C4-2B (cell line): ENCODE results near the gene VEGFD.

ENCODE experiments used
- CTCF ChIP-seq: fragments of 450-650 bp; conservative IDR thresholded peaks from 2 replicates; pipeline ENCODE4 v1.5.1; 2017; ENCODE audit warnings: mild to moderate bottlenecking
- ZFX ChIP-seq: fragments of 450-650 bp; IDR thresholded peaks from 2 replicates; pipeline ENCODE4 v1.6.1; 2017

GRCh38 chrX:15418707-15419181, 34.5 kb upstream of the VEGFD start:
- TF ChIP-seq CTCF (no peak), ZFX (no peak)
